ENCODE data around the gene FSTL5.

DNA sequence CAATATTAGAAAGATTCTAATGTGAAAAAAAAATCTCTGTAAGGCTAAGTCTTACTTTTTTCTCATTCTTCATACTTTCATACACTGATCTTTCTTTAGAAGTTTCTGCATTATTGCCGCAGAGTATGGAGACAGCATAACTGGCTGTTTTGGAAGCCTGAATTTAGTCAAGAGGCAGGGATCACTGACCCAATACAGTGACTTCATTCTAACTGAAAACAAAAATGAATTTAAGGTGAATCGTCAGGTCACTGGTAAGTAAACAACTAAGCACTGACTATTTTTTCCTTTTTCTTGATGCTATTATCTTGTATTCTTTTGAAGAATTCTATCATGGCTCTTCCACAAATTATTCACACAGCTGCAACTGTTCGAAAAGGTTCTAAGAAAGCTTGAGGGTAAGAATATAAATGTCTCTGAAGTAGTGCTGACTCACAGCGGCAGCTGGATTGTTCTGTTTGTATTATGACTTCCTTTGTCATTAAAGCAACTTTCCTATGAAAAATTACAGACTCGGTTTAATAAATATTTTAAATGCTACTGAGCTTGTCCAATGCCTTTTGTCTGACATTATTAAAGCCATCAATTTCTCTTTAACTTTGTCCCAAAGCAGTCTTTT, 609.3 kb downstream of the FSTL5 start:
- TF ChIP-seq, protein P1, sequence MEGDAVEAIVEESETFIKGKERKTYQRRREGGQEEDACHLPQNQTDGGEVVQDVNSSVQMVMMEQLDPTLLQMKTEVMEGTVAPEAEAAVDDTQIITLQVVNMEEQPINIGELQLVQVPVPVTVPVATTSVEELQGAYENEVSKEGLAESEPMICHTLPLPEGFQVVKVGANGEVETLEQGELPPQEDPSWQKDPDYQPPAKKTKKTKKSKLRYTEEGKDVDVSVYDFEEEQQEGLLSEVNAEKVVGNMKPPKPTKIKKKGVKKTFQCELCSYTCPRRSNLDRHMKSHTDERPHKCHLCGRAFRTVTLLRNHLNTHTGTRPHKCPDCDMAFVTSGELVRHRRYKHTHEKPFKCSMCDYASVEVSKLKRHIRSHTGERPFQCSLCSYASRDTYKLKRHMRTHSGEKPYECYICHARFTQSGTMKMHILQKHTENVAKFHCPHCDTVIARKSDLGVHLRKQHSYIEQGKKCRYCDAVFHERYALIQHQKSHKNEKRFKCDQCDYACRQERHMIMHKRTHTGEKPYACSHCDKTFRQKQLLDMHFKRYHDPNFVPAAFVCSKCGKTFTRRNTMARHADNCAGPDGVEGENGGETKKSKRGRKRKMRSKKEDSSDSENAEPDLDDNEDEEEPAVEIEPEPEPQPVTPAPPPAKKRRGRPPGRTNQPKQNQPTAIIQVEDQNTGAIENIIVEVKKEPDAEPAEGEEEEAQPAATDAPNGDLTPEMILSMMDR (IDR thresholded peaks at IDR 0.05 in 2 of 3, conservative IDR thresholded peaks at IDR 0.05 in 1 of 3; ENCODE audit: borderline replicate concordance in 1 of 3, insufficient read depth in 1 of 3, low read depth in 2 of 3, low read length in 2 of 3), result no peak
- no peak for TF ChIP-seq EZH2 (IDR thresholded peaks at IDR 0.05)
